IPS-11a (cell line): ENCODE data around the gene ACOT7.

ENCODE experiments used
- H3K4me3 ChIP-seq: one replicate; pipeline ENCODE4 v1.5.1; 2013; ENCODE audit warnings: low read depth, low read length, control low read depth

The ACOT7 gene

GRCh38 chr1:6294080-6294889 lies 99.3 kb downstream of the ACOT7 start:
- no peak overlapping the region for H3K4me3 ChIP-seq

- H3K4me3 ChIP-seq, result no peak overlapping the region
Measured at GRCh38 chr1:6292102-6292501, 101.5 kb downstream of the ACOT7 start.

- H3K4me3 ChIP-seq, result no peak overlapping the region
Measured at GRCh38 chr1:6288665-6289064, 104.9 kb downstream of the ACOT7 start.

GRCh38 chr1:6288026-6288425 lies 105.5 kb downstream of the ACOT7 start:
- H3K4me3 ChIP-seq, result no peak overlapping the region

GRCh38 chr1:6287431-6287886 lies 106.1 kb downstream of the ACOT7 start:
- no peak overlapping the region for H3K4me3 ChIP-seq

GRCh38 chr1:6287029-6287428 lies 106.5 kb downstream of the ACOT7 start:
- no peak overlapping the region for H3K4me3 ChIP-seq

GRCh38 chr1:6286266-6286665 lies 107.3 kb downstream of the ACOT7 start:
- H3K4me3 ChIP-seq, result no peak overlapping the region

- no peak overlapping the region for H3K4me3 ChIP-seq
Measured at GRCh38 chr1:6285336-6285735, 108.2 kb downstream of the ACOT7 start.

GRCh38 chr1:6282577-6283270 lies 110.8 kb downstream of the ACOT7 start:
- H3K4me3 ChIP-seq, result no peak overlapping the region

GRCh38 chr1:6281511-6282402 lies 111.8 kb downstream of the ACOT7 start:
- no peak overlapping the region for H3K4me3 ChIP-seq

GRCh38 chr1:6280761-6281451 lies 112.7 kb downstream of the ACOT7 start:
- no peak overlapping the region for H3K4me3 ChIP-seq

GRCh38 chr1:6279613-6280383 lies 113.8 kb downstream of the ACOT7 start:
- H3K4me3 ChIP-seq, result no peak overlapping the region

GRCh38 chr1:6279066-6279465 lies 114.5 kb downstream of the ACOT7 start:
- H3K4me3 ChIP-seq, result no peak overlapping the region

GRCh38 chr1:6278263-6278662 lies 115.3 kb downstream of the ACOT7 start:
- no peak overlapping the region for H3K4me3 ChIP-seq

GRCh38 chr1:6276811-6277555 lies 116.6 kb downstream of the ACOT7 start:
- no peak overlapping the region for H3K4me3 ChIP-seq

- H3K4me3 ChIP-seq, result no peak overlapping the region
Measured at GRCh38 chr1:6275826-6276782, 117.5 kb downstream of the ACOT7 start.

GRCh38 chr1:6274622-6275139 lies 118.9 kb downstream of the ACOT7 start:
- H3K4me3 ChIP-seq, result no peak overlapping the region

- no peak overlapping the region for H3K4me3 ChIP-seq
Measured at GRCh38 chr1:6274102-6274501, 119.5 kb downstream of the ACOT7 start.
